Neural cell (in vitro differentiated cells): ENCODE data around the gene POLRMT. TPM values are rescaled to one million over a fixed set of nuclear protein-coding genes. Genes with fewer than 3 reads are reported as not detected.

ENCODE experiments used
- H2AFZ ChIP-seq: fragments of 200-600, 300-800 bp; sonication (generic), shearing (Covaris generic); 2 replicates; pipeline ENCODE4 v1.6.0; 2014; ENCODE audit warnings: low read depth, mild to moderate bottlenecking, antibody characterized with exemption, low read length, moderate library complexity
- H3F3A ChIP-seq: fragments of 200-600 bp; shearing (Covaris generic); 2 replicates; pipeline ENCODE4 v1.6.1; 2016; ENCODE audit warnings: mild to moderate bottlenecking, moderate library complexity, mixed read lengths, antibody characterized with exemption, low read length; ENCODE audit not compliant: insufficient read depth, poor library complexity, severe bottlenecking
- H3K27ac ChIP-seq: fragments of 200-600, 300-800 bp; sonication (generic), shearing (Covaris generic); 2 replicates; pipeline ENCODE4 v1.5.1; 2014; ENCODE audit warnings: mild to moderate bottlenecking, low read length, moderate library complexity
- H3K27me3 ChIP-seq: fragments of 300-800, 200-600 bp; sonication (generic), shearing (Covaris generic); 2 replicates; pipeline ENCODE4 v1.6.0; 2014; ENCODE audit warnings: mild to moderate bottlenecking, low read depth, low read length, moderate library complexity; ENCODE audit not compliant: insufficient read depth
- H3K36me3 ChIP-seq: fragments of 300-800, 200-600 bp; sonication (generic), shearing (Covaris generic); 2 replicates; pipeline ENCODE4 v1.5.1; 2014; ENCODE audit warnings: mild to moderate bottlenecking, antibody characterized with exemption, low read length, moderate library complexity; ENCODE audit not compliant: insufficient read depth
- H3K4me2 ChIP-seq: fragments of 300-800, 200-600 bp; sonication (generic), shearing (Covaris generic); 2 replicates; pipeline ENCODE4 v1.6.0; 2014; ENCODE audit warnings: mild to moderate bottlenecking, low read length
- H3K4me3 ChIP-seq: fragments of 300-800, 200-600 bp; sonication (generic), shearing (Covaris generic); 2 replicates; pipeline ENCODE4 v1.5.1; 2014; ENCODE audit warnings: mild to moderate bottlenecking, low read length, moderate library complexity
- H3K79me2 ChIP-seq: fragments of 200-600 bp; shearing (Covaris generic); replicated peaks from 2 replicates; pipeline ENCODE4 v1.6.0; 2014; ENCODE audit warnings: mild to moderate bottlenecking, low read length, moderate library complexity; ENCODE audit not compliant: insufficient read depth
- H3K9ac ChIP-seq: fragments of 300-800, 200-600 bp; sonication (generic), shearing (Covaris generic); 2 replicates; pipeline ENCODE4 v1.6.1; 2016; ENCODE audit warnings: mild to moderate bottlenecking, low read length, mixed read lengths
- H3K9me2 ChIP-seq: fragments of 200-600 bp; shearing (Covaris generic); 2 replicates; pipeline ENCODE4 v1.6.1; 2016; ENCODE audit warnings: mild to moderate bottlenecking, low read length, mixed read lengths; ENCODE audit not compliant: insufficient read depth
- H3K9me3 ChIP-seq: fragments of 200-600, 300-800 bp; sonication (generic), shearing (Covaris generic); 2 replicates; pipeline ENCODE4 v1.6.1; 2016; ENCODE audit warnings: mild to moderate bottlenecking, mixed run types, low read length, moderate library complexity, mixed read lengths
- H4K20me1 ChIP-seq: fragments of 200-600 bp; shearing (Covaris generic); 2 replicates; pipeline ENCODE4 v1.6.1; 2016; ENCODE audit warnings: mild to moderate bottlenecking, mixed run types; ENCODE audit not compliant: insufficient read depth
- CTCF ChIP-seq: fragments of 450-650 bp; IDR thresholded peaks from 2 replicates; pipeline ENCODE4 v1.5.1; 2014; ENCODE audit warnings: antibody characterized with exemption, mild to moderate bottlenecking, moderate library complexity; ENCODE audit not compliant: poor library complexity, severe bottlenecking
- EP300 ChIP-seq: fragments of 450-650 bp; conservative IDR thresholded peaks from 2 replicates; pipeline ENCODE4 v1.6.1; 2014; ENCODE audit warnings: antibody characterized with exemption, mild to moderate bottlenecking, moderate library complexity; ENCODE audit not compliant: poor library complexity, severe bottlenecking
- EZH2 ChIP-seq: fragments of 200-600, 300-800 bp; shearing (Covaris generic), sonication (generic); IDR thresholded peaks from 2 replicates; pipeline ENCODE4 v1.6.1; 2014; ENCODE audit warnings: antibody characterized with exemption, low read length, borderline replicate concordance, mild to moderate bottlenecking; ENCODE audit not compliant: insufficient read depth, poor library complexity, severe bottlenecking
- MXI1 ChIP-seq: fragments of 450-650 bp; conservative IDR thresholded peaks from 2 replicates; pipeline ENCODE4 v1.6.1; 2014; ENCODE audit warnings: antibody characterized with exemption, mild to moderate bottlenecking; ENCODE audit not compliant: poor library complexity, severe bottlenecking
- POLR2AphosphoS5 ChIP-seq: IDR thresholded peaks from 2 replicates; pipeline ENCODE4 v1.6.1; 2012
- RAD21 ChIP-seq: fragments of 450-650 bp; conservative IDR thresholded peaks from 2 replicates; pipeline ENCODE4 v1.6.1; 2014; ENCODE audit warnings: antibody characterized with exemption, mild to moderate bottlenecking, moderate library complexity
- REST ChIP-seq: IDR thresholded peaks from 2 replicates; pipeline ENCODE4 v1.6.1; 2012; ENCODE audit warnings: borderline replicate concordance
- SMC3 ChIP-seq: fragments of 450-650 bp; conservative IDR thresholded peaks from 2 replicates; pipeline ENCODE4 v1.6.1; 2014; ENCODE audit warnings: antibody characterized with exemption, mild to moderate bottlenecking, moderate library complexity; ENCODE audit not compliant: poor library complexity
- TAF1 ChIP-seq: IDR thresholded peaks from 2 replicates; pipeline ENCODE4 v1.6.1; 2012; ENCODE audit warnings: low read depth
- polyA plus RNA-seq: library from polyadenylated mRNA; depleted of rRNA; stranded (reverse); fragments of >200 nt; gene quantifications from 2 replicates; pipeline ENCODE4 v1.2.3, GENCODE V29; 2014

POLRMT gene
- polyA plus RNA-seq, 1 donor from 2014 or later, result 28.3 TPM

DNA sequence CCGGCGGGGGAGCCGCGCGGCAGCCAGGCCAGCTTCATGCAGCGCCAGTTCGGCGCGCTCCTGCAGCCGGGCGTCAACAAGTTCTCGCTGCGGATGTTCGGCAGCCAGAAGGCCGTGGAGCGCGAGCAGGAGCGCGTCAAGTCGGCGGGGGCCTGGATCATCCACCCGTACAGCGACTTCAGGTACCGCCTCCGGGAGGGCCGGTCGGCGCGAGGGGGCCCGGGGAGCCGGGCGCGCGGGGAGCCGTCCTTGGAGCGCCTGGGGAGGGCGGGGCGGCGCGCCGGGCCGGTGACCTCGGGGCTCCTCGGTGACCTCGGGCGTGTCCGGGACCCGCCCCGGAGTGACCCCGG, 43.0 kb downstream of the POLRMT start:
- no peak overlapping the region for H2AFZ ChIP-seq
- H3K9me3 ChIP-seq, result no peaks in the 10 kb centered on the region
- peaks cover 26% of the 10 kb centered on the region for H3K27me3 ChIP-seq
- H3F3A ChIP-seq, result no peaks in the 10 kb centered on the region
- peak overlapping the region; percentile 57 for H3K9ac ChIP-seq
- peak overlapping the region; percentile 66 for H3K4me3 ChIP-seq
- no peaks in the 10 kb centered on the region for H3K36me3 ChIP-seq
- H3K79me2 ChIP-seq, result no peaks in the 10 kb centered on the region
- TF ChIP-seq RAD21 (no peak), SMC3 (no peak), EP300 (no peak), TAF1 (no peak), EZH2 (no peak), MXI1 (no peak), CTCF (no peak), POLR2AphosphoS5 (no peak), REST (no peak)
- no peak overlapping the region for H3K4me2 ChIP-seq
- H3K9me2 ChIP-seq, result no peaks in the 10 kb centered on the region
- H4K20me1 ChIP-seq, result peaks cover 9% of the 10 kb centered on the region
- H3K27ac ChIP-seq, result no peak overlapping the region

DNA sequence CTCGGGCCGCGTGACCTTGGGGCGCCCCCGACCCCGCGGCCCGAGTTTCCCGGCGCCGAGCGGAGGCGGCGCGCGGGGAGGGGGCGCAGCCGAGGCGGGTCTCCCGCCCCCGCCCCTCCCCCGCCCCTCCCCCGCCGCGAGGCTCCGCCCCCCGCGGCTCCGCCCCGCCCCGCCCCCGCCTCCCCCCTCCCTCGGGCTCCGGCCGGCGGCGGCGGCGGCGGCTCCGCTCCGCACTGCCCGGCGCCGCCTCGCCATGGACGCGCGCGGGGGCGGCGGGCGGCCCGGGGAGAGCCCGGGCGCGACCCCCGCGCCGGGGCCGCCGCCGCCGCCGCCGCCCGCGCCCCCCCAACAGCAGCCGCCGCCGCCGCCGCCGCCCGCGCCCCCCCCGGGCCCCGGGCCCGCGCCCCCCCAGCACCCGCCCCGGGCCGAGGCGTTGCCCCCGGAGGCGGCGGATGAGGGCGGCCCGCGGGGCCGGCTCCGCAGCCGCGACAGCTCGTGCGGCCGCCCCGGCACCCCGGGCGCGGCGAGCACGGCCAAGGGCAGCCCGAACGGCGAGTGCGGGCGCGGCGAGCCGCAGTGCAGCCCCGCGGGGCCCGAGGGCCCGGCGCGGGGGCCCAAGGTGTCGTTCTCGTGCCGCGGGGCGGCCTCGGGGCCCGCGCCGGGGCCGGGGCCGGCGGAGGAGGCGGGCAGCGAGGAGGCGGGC, 43.5 kb downstream of the POLRMT start, which contains the start of gene HCN2:
HCN2 (plus strand) TSS at position 189 of the 703 bp plus-strand sequence; CDS start at position 254, 65 bp downstream.
- Histone ChIP-seq H3K27ac (no peak within 1 kb of the TSS), H3K9ac (peak within 1 kb of the TSS; percentile 57), H3K9me3 (no peaks in the 10 kb centered on the region), H2AFZ (no peak within 1 kb of the TSS), H3K4me3 (peak within 1 kb of the TSS; percentile 66), H3K9me2 (no peaks in the 10 kb centered on the region), H4K20me1 (peaks cover 9% of the 10 kb centered on the region), H3F3A (no peaks in the 10 kb centered on the region), H3K79me2 (no peaks in the 10 kb centered on the region), H3K36me3 (no peaks in the 10 kb centered on the region), H3K27me3 (peaks cover 26% of the 10 kb centered on the region), H3K4me2 (no peak within 1 kb of the TSS)
- TF ChIP-seq POLR2AphosphoS5, result no peak
- no peak for TF ChIP-seq EZH2
- TF ChIP-seq REST, result no peak
- no peak for TF ChIP-seq CTCF
- no peak for TF ChIP-seq EP300
- no peak for TF ChIP-seq RAD21
- TF ChIP-seq MXI1, result no peak
- TF ChIP-seq SMC3, result no peak
- TF ChIP-seq TAF1, result no peak
